ENCODE measurements around the gene ARHGEF38.
"Not testable (repeated sequence)": the region's sequence is repeated elsewhere in the genome, so short reads cannot be mapped to it uniquely, and the experiment has no call there.

The ARHGEF38 gene

DNA sequence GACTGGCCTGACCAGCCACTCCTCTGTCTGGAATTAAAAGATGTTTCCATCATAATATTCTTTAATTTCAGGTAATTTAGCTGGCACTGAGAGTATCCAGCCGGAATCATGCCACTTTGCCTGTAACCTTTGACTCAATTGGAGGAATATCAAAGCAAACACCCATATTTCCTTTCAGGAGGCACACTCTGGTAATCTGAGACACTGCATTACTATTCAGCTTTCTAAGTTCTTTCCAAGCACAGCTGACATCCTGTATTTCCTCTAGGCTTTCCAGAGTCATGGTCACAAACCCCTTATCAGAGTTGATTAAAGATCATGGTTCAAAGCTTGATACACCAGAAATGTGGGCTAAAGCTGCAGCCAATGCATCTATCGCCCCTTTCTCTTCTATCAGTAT lies 126.8 kb downstream of the ARHGEF38 start:
- WGBS (ENCODE audit: insufficient coverage) = 90% methylated on average over 2 of the region's 2 CpGs
- Histone ChIP-seq H3K9me3 (ENCODE audit: control extremely low read depth in 1 of 5, control insufficient read depth in 4 of 5, insufficient read depth in 2 of 5, low read depth in 1 of 5, low read length in 4 of 5) (no peaks in the 10 kb centered on the region), H3K4me3 (ENCODE audit: control insufficient read depth in 1 of 7, extremely low read depth in 1 of 7, insufficient read depth in 4 of 7, low read depth in 2 of 7, low read length in 6 of 7) (no peak overlapping the region), H3K4me1 (ENCODE audit: control extremely low read depth in 1 of 4, control insufficient read depth in 4 of 4, insufficient read depth in 4 of 4, low read length in 3 of 4) (peaks cover 0 to 2% (median 0%) of the 10 kb centered on the region in 4 experiments), H3K27me3 (replicated peaks in 2 of 5; ENCODE audit: control insufficient read depth in 4 of 5, insufficient read depth in 5 of 5, low read length in 4 of 5) (no peaks in the 10 kb centered on the region), H3K36me3 (ENCODE audit: control insufficient read depth in 4 of 4, insufficient read depth in 4 of 4, low read length in 3 of 4) (peaks cover 3 to 13% (median 8%) of the 10 kb centered on the region in 4 experiments), H3K27ac (ENCODE audit: insufficient read depth in 1 of 2, low read depth in 1 of 2, low read length in 2 of 2, poor library complexity in 1 of 2, severe bottlenecking in 2 of 2) (no peak overlapping the region)
- ChIA-PET CTCF (interaction anchor here (0.8 to 1.5 kb wide), 2 partner anchors 12 to 22 kb away, joined by 4 to 6 read pairs; no protein-coding TSS in a partner anchor), POLR2A (interaction anchor here (0.6 kb wide), 1 partner anchor 43 kb away, joined by 3 read pairs; no protein-coding TSS in a partner anchor)
- DNase-seq = no peak

GRCh38 chr4:105683038-105683437 lies 130.6 kb downstream of the ARHGEF38 start:
- H3K27ac ChIP-seq (ENCODE audit: insufficient read depth in 1 of 2, low read depth in 1 of 2, low read length in 2 of 2, poor library complexity in 1 of 2, severe bottlenecking in 2 of 2) = no peak overlapping the region
- no peaks in the 10 kb centered on the region for H3K27me3 ChIP-seq (replicated peaks in 2 of 5; ENCODE audit: control insufficient read depth in 4 of 5, insufficient read depth in 5 of 5, low read length in 4 of 5)
- ChIA-PET CTCF (interaction anchor here (1.0 kb wide), 1 partner anchor 11 kb away, joined by 3 read pairs; no protein-coding TSS in a partner anchor), POLR2A (no interaction called here)
- H3K36me3 ChIP-seq (ENCODE audit: control insufficient read depth in 4 of 4, insufficient read depth in 4 of 4, low read length in 3 of 4) = peaks cover 5 to 31% (median 16%) of the 10 kb centered on the region in 4 experiments
- peaks cover 0 to 2% (median 0%) of the 10 kb centered on the region in 4 experiments for H3K4me1 ChIP-seq (ENCODE audit: control extremely low read depth in 1 of 4, control insufficient read depth in 4 of 4, insufficient read depth in 4 of 4, low read length in 3 of 4)
- H3K9me3 ChIP-seq (ENCODE audit: control extremely low read depth in 1 of 5, control insufficient read depth in 4 of 5, insufficient read depth in 2 of 5, low read depth in 1 of 5, low read length in 4 of 5) = no peaks in the 10 kb centered on the region
- no peak for DNase-seq
- WGBS (ENCODE audit: insufficient coverage) = 75% methylated on average over 2 of the region's 4 CpGs
- H3K4me3 ChIP-seq (ENCODE audit: control insufficient read depth in 1 of 7, extremely low read depth in 1 of 7, insufficient read depth in 4 of 7, low read depth in 2 of 7, low read length in 6 of 7) = no peak overlapping the region

DNA sequence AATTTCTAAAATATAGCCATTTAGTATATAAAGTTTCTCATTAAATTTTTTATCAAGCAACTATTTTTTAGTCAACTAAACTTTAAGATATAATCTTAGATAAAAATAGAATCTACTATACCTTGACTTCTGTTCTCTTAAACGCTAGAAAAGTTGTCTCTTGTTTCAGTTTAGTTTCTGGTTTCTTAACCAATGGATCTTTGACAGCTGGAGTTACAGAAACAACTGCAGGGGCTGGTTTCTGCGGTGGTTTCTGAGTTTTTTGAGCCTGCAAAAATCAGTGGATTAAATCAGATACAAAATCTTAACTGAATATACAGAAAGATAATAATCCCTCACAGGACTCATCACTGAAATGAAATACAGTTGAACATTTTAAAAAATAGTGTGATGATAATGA lies 134.2 kb downstream of the ARHGEF38 start:
- no peak overlapping the region for H3K4me3 ChIP-seq (ENCODE audit: control insufficient read depth in 1 of 7, extremely low read depth in 1 of 7, insufficient read depth in 4 of 7, low read depth in 2 of 7, low read length in 6 of 7)
- DNase-seq = no peak
- peaks cover 0 to 2% (median 0%) of the 10 kb centered on the region in 4 experiments for H3K4me1 ChIP-seq (ENCODE audit: control extremely low read depth in 1 of 4, control insufficient read depth in 4 of 4, insufficient read depth in 4 of 4, low read length in 3 of 4)
- ChIA-PET CTCF (no interaction called here), POLR2A (no interaction called here)
- H3K36me3 ChIP-seq (ENCODE audit: control insufficient read depth in 4 of 4, insufficient read depth in 4 of 4, low read length in 3 of 4) = peaks cover 11 to 56% (median 33%) of the 10 kb centered on the region in 4 experiments
- no peak overlapping the region for H3K27ac ChIP-seq (ENCODE audit: insufficient read depth in 1 of 2, low read depth in 1 of 2, low read length in 2 of 2, poor library complexity in 1 of 2, severe bottlenecking in 2 of 2)
- WGBS (ENCODE audit: insufficient coverage) = 86% methylated on average over 1 of the region's 2 CpGs
- H3K27me3 ChIP-seq (replicated peaks in 2 of 5; ENCODE audit: control insufficient read depth in 4 of 5, insufficient read depth in 5 of 5, low read length in 4 of 5) = no peaks in the 10 kb centered on the region
- H3K9me3 ChIP-seq (ENCODE audit: control extremely low read depth in 1 of 5, control insufficient read depth in 4 of 5, insufficient read depth in 2 of 5, low read depth in 1 of 5, low read length in 4 of 5) = no peaks in the 10 kb centered on the region

GRCh38 chr4:105694812-105695211 lies 142.4 kb downstream of the ARHGEF38 start:
- CTCF ChIA-PET = interaction anchor here (1.3 kb wide), 1 partner anchor 12 kb away, joined by 3 read pairs; no protein-coding TSS in a partner anchor
- peaks cover 18 to 68% (median 35%) of the 10 kb centered on the region in 4 experiments for H3K36me3 ChIP-seq (ENCODE audit: control insufficient read depth in 4 of 4, insufficient read depth in 4 of 4, low read length in 3 of 4)
- H3K9me3 ChIP-seq (ENCODE audit: control extremely low read depth in 1 of 5, control insufficient read depth in 4 of 5, insufficient read depth in 2 of 5, low read depth in 1 of 5, low read length in 4 of 5); DNase-seq; H3K4me3 ChIP-seq (ENCODE audit: control insufficient read depth in 1 of 7, extremely low read depth in 1 of 7, insufficient read depth in 4 of 7, low read depth in 2 of 7, low read length in 6 of 7); H3K27me3 ChIP-seq (replicated peaks in 2 of 5; ENCODE audit: control insufficient read depth in 4 of 5, insufficient read depth in 5 of 5, low read length in 4 of 5); POLR2A ChIA-PET; H3K4me1 ChIP-seq (ENCODE audit: control extremely low read depth in 1 of 4, control insufficient read depth in 4 of 4, insufficient read depth in 4 of 4, low read length in 3 of 4); H3K27ac ChIP-seq (ENCODE audit: insufficient read depth in 1 of 2, low read depth in 1 of 2, low read length in 2 of 2, poor library complexity in 1 of 2, severe bottlenecking in 2 of 2): not testable (repeated sequence)
- 80% methylated on average over 1 of the region's 5 CpGs for WGBS (ENCODE audit: insufficient coverage)

DNA sequence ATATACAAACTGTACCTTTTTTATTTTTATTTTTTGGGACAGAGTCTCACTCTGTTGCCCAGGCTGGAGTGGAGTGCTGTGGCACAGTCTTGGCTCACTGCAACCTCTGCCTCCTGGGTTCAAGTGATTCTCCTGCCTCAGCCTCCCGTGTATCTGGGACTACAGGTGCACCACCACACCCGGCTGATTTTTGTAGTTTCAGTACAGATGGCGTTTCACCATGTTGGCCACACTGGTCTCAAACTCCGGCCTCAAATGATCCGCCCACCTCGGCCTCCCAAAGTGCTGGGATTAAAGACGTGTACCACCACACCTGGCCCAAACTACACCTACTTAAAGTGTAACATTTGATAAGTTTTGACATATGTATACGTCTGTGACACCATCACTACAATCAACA lies 143.4 kb downstream of the ARHGEF38 start:
- CTCF ChIA-PET; H3K27ac ChIP-seq (ENCODE audit: insufficient read depth in 1 of 2, low read depth in 1 of 2, low read length in 2 of 2, poor library complexity in 1 of 2, severe bottlenecking in 2 of 2); POLR2A ChIA-PET; H3K9me3 ChIP-seq (ENCODE audit: control extremely low read depth in 1 of 5, control insufficient read depth in 4 of 5, insufficient read depth in 2 of 5, low read depth in 1 of 5, low read length in 4 of 5); DNase-seq; H3K4me1 ChIP-seq (ENCODE audit: control extremely low read depth in 1 of 4, control insufficient read depth in 4 of 4, insufficient read depth in 4 of 4, low read length in 3 of 4); H3K27me3 ChIP-seq (replicated peaks in 2 of 5; ENCODE audit: control insufficient read depth in 4 of 5, insufficient read depth in 5 of 5, low read length in 4 of 5); H3K4me3 ChIP-seq (ENCODE audit: control insufficient read depth in 1 of 7, extremely low read depth in 1 of 7, insufficient read depth in 4 of 7, low read depth in 2 of 7, low read length in 6 of 7): not testable (repeated sequence)
- H3K36me3 ChIP-seq (ENCODE audit: control insufficient read depth in 4 of 4, insufficient read depth in 4 of 4, low read length in 3 of 4) = peaks cover 18 to 64% (median 31%) of the 10 kb centered on the region in 4 experiments
- 100% methylated on average over 4 of the region's 8 CpGs for WGBS (ENCODE audit: insufficient coverage)

DNA sequence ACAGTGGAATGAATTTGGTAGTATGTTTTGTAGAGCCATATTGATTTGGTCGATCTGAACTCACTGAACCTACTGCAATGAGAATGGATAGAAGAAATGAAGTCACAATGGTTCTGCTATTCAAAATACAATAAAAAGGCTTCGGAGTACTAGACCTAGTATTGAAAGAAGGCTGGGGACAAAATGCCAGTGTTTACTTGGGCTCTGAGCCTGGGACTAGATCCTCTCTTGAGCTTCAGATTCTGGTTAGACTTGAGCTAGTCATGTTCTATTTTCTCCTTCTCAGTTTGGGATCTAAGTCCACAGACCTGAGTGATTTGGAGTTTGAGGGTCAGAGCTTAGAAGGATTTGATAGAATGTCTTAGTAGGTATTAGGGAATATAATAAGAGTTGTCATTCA lies 146.2 kb downstream of the ARHGEF38 start:
- Histone ChIP-seq H3K4me1 (ENCODE audit: control extremely low read depth in 1 of 4, control insufficient read depth in 4 of 4, insufficient read depth in 4 of 4, low read length in 3 of 4) (no peaks in the 10 kb centered on the region), H3K36me3 (ENCODE audit: control insufficient read depth in 4 of 4, insufficient read depth in 4 of 4, low read length in 3 of 4) (peaks cover 14 to 45% (median 25%) of the 10 kb centered on the region in 4 experiments), H3K4me3 (ENCODE audit: control insufficient read depth in 1 of 7, extremely low read depth in 1 of 7, insufficient read depth in 4 of 7, low read depth in 2 of 7, low read length in 6 of 7) (no peak overlapping the region), H3K27ac (ENCODE audit: insufficient read depth in 1 of 2, low read depth in 1 of 2, low read length in 2 of 2, poor library complexity in 1 of 2, severe bottlenecking in 2 of 2) (no peak overlapping the region), H3K27me3 (replicated peaks in 2 of 5; ENCODE audit: control insufficient read depth in 4 of 5, insufficient read depth in 5 of 5, low read length in 4 of 5) (no peaks in the 10 kb centered on the region), H3K9me3 (ENCODE audit: control extremely low read depth in 1 of 5, control insufficient read depth in 4 of 5, insufficient read depth in 2 of 5, low read depth in 1 of 5, low read length in 4 of 5) (no peaks in the 10 kb centered on the region)
- 90% methylated on average over 2 of the region's 2 CpGs for WGBS (ENCODE audit: insufficient coverage)
- ChIA-PET CTCF (interaction anchor here (1.2 to 2.2 kb wide), 2 partner anchors 17 to 58 kb away, joined by 3 to 6 read pairs; no protein-coding TSS in a partner anchor), POLR2A (no interaction called here)
- DNase-seq = no peak

- Histone ChIP-seq H3K27me3 (replicated peaks in 2 of 5; ENCODE audit: control insufficient read depth in 4 of 5, insufficient read depth in 5 of 5, low read length in 4 of 5) (no peaks in the 10 kb centered on the region), H3K9me3 (ENCODE audit: control extremely low read depth in 1 of 5, control insufficient read depth in 4 of 5, insufficient read depth in 2 of 5, low read depth in 1 of 5, low read length in 4 of 5) (no peaks in the 10 kb centered on the region), H3K27ac (ENCODE audit: insufficient read depth in 1 of 2, low read depth in 1 of 2, low read length in 2 of 2, poor library complexity in 1 of 2, severe bottlenecking in 2 of 2) (peak overlapping the region; percentile 79 to 92), H3K4me1 (ENCODE audit: control extremely low read depth in 1 of 4, control insufficient read depth in 4 of 4, insufficient read depth in 4 of 4, low read length in 3 of 4) (peaks cover 8 to 23% (median 18%) of the 10 kb centered on the region in 4 experiments), H3K36me3 (ENCODE audit: control insufficient read depth in 4 of 4, insufficient read depth in 4 of 4, low read length in 3 of 4) (peaks cover 0 to 12% (median 2%) of the 10 kb centered on the region in 4 experiments), H3K4me3 (ENCODE audit: control insufficient read depth in 1 of 7, extremely low read depth in 1 of 7, insufficient read depth in 4 of 7, low read depth in 2 of 7, low read length in 6 of 7) (peak overlapping the region; percentile 87 to 98 (median 96))
- ChIA-PET CTCF (no interaction called here), POLR2A (no interaction called here)
- WGBS (ENCODE audit: insufficient coverage) = 35% methylated on average over 5 of the region's 7 CpGs
- peak in 2 of 3 donors; percentile 18 to 47 for DNase-seq
Observed at GRCh38 chr4:105707782-105708180, 155.4 kb downstream of the ARHGEF38 start.
